ENCODE results near the gene MATR3. TPM values are rescaled to one million over a fixed set of nuclear protein-coding genes. Genes with fewer than 3 reads are reported as not detected.

The MATR3 gene
- polyA plus RNA-seq, 1 experiment, result 76.5 TPM

GRCh38 chr5:139297439-139298133, 4.0 kb downstream of the MATR3 start:
- Histone ChIP-seq H3K27me3 (ENCODE audit: control insufficient read depth, insufficient read depth, low read length) (no peaks in the 10 kb centered on the region), H3K4me3 (ENCODE audit: low read depth, low read length) (no peak overlapping the region), H3K36me3 (ENCODE audit: control insufficient read depth, insufficient read depth, low read length) (no peaks in the 10 kb centered on the region)
- no peak for DNase-seq (ENCODE audit: low read depth)
- TF ChIP-seq CTCF (IDR thresholded peaks at IDR 0.05; ENCODE audit: insufficient read depth, low read depth, low read length), result no peak
- CTCF ChIA-PET, result interaction anchor here (0.5 to 1.8 kb wide), 2 partner anchors 9 to 652 kb away, joined by 3 to 12 read pairs; no protein-coding TSS in a partner anchor
- POLR2A ChIA-PET, result no interaction called here

- Histone ChIP-seq H3K27me3 (ENCODE audit: control insufficient read depth, insufficient read depth, low read length) (no peaks in the 10 kb centered on the region), H3K36me3 (ENCODE audit: control insufficient read depth, insufficient read depth, low read length) (no peaks in the 10 kb centered on the region), H3K4me3 (ENCODE audit: low read depth, low read length) (no peak overlapping the region)
- no peak for DNase-seq (ENCODE audit: low read depth)
- ChIA-PET CTCF (no interaction called here), POLR2A (no interaction called here)
- no peak for TF ChIP-seq CTCF (IDR thresholded peaks at IDR 0.05; ENCODE audit: insufficient read depth, low read depth, low read length)
These were observed 4.7 kb downstream of the MATR3 start for GRCh38 chr5:139298242-139298641.

DNA sequence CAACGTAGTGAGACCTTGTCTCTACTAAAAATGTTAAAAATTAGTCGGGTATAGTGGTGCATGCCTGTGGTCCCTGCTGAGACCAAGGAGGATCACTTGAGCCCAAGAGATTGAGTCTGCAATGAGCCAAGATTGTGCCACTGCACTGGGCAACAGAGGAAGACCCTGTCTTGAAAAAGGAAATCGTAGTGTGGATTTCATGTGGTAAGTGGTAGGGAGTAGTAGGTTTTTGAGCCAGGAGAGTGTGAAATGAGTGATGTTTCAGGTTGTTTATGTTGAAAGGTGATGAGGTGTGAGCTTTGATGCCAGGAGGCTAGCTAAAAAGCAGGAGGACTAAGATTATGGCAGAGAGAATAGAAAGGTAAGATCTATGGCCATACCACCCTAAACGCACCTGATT, 5.9 kb downstream of the MATR3 start:
- H3K27me3 ChIP-seq (ENCODE audit: control insufficient read depth, insufficient read depth, low read length), result no peaks in the 10 kb centered on the region
- no peaks in the 10 kb centered on the region for H3K36me3 ChIP-seq (ENCODE audit: control insufficient read depth, insufficient read depth, low read length)
- no peak overlapping the region for H3K4me3 ChIP-seq (ENCODE audit: low read depth, low read length)
- ChIA-PET CTCF (interaction anchor here (1.0 kb wide), 1 partner anchor 13 kb away, joined by 3 read pairs; no protein-coding TSS in a partner anchor), POLR2A (interaction anchor here (0.5 kb wide), 1 partner anchor 747 kb away, joined by 12 read pairs; no protein-coding TSS in a partner anchor)
- no peak for TF ChIP-seq CTCF (IDR thresholded peaks at IDR 0.05; ENCODE audit: insufficient read depth, low read depth, low read length)
- no peak for DNase-seq (ENCODE audit: low read depth)

GRCh38 chr5:139301808-139302499, 8.4 kb downstream of the MATR3 start:
- H3K36me3 ChIP-seq (ENCODE audit: control insufficient read depth, insufficient read depth, low read length), result no peaks in the 10 kb centered on the region
- POLR2A ChIA-PET, result no interaction called here
- CTCF ChIA-PET, result no interaction called here
- TF ChIP-seq CTCF (IDR thresholded peaks at IDR 0.05; ENCODE audit: insufficient read depth, low read depth, low read length), result no peak
- no peak for DNase-seq (ENCODE audit: low read depth)
- no peak overlapping the region for H3K4me3 ChIP-seq (ENCODE audit: low read depth, low read length)
- no peaks in the 10 kb centered on the region for H3K27me3 ChIP-seq (ENCODE audit: control insufficient read depth, insufficient read depth, low read length)
